GM21526 (cell line): ENCODE measurements around the gene PSMC5.
"Not testable (repeated sequence)": the region's sequence is repeated elsewhere in the genome, so short reads cannot be mapped to it uniquely, and the experiment has no call there.

Experiments used
- ATAC-seq: cut with Tn5 transposase; IDR thresholded peaks from one replicate; pipeline ENCODE4 v1.9.1; 2021; ENCODE audit warnings: moderate library complexity; ENCODE audit not compliant: unreplicated experiment, low FRiP score

Gene PSMC5

GRCh38 chr17:63827002-63827800 lies at the start of gene PSMC5, which contains the start of gene FTSJ3:
Gene PSMC5, plus strand, starts transcription at chr17:63827431. Its CDS starts 60 bp downstream, at chr17:63827491.
Gene FTSJ3, minus strand, starts transcription at chr17:63827663. Its CDS starts 761 bp downstream, at chr17:63826902.
- peak; percentile 65 for ATAC-seq

GRCh38 chr17:63780507-63780906 lies 46.7 kb upstream of the PSMC5 start:
- ATAC-seq, result no peak

- no peak for ATAC-seq
Observed at GRCh38 chr17:63780928-63781327, 46.3 kb upstream of the PSMC5 start.

GRCh38 chr17:63783522-63783921 lies 43.7 kb upstream of the PSMC5 start:
- no peak for ATAC-seq

- no peak for ATAC-seq
Observed at GRCh38 chr17:63785556-63785955, 41.7 kb upstream of the PSMC5 start.

GRCh38 chr17:63786117-63786516 lies 41.1 kb upstream of the PSMC5 start:
- no peak for ATAC-seq

GRCh38 chr17:63786971-63787711 lies 40.1 kb upstream of the PSMC5 start:
- ATAC-seq, result no peak

- no peak for ATAC-seq
Observed at GRCh38 chr17:63790057-63790456, 37.2 kb upstream of the PSMC5 start.

GRCh38 chr17:63792055-63792729 lies 35.0 kb upstream of the PSMC5 start:
- ATAC-seq, result no peak

- ATAC-seq, result not testable (repeated sequence)
Observed at GRCh38 chr17:63796375-63796774, 30.9 kb upstream of the PSMC5 start.

- ATAC-seq, result no peak
Observed at GRCh38 chr17:63798572-63799106, 28.6 kb upstream of the PSMC5 start.

GRCh38 chr17:63800783-63801182 lies 26.4 kb upstream of the PSMC5 start:
- no peak for ATAC-seq

- no peak for ATAC-seq
Observed at GRCh38 chr17:63804328-63804727, 22.9 kb upstream of the PSMC5 start.

- no peak for ATAC-seq
Observed at GRCh38 chr17:63805591-63805990, 21.6 kb upstream of the PSMC5 start.

- no peak for ATAC-seq
Observed at GRCh38 chr17:63809970-63810369, 17.3 kb upstream of the PSMC5 start.

GRCh38 chr17:63816123-63816522 lies 11.1 kb upstream of the PSMC5 start:
- no peak for ATAC-seq

- no peak for ATAC-seq
Observed at GRCh38 chr17:63816669-63817068, 10.6 kb upstream of the PSMC5 start.

- no peak for ATAC-seq
Observed at GRCh38 chr17:63817736-63818385, 9.4 kb upstream of the PSMC5 start.

GRCh38 chr17:63819131-63819530 lies 8.1 kb upstream of the PSMC5 start:
- no peak for ATAC-seq
